ENCODE data around the gene WNK3.

DNA sequence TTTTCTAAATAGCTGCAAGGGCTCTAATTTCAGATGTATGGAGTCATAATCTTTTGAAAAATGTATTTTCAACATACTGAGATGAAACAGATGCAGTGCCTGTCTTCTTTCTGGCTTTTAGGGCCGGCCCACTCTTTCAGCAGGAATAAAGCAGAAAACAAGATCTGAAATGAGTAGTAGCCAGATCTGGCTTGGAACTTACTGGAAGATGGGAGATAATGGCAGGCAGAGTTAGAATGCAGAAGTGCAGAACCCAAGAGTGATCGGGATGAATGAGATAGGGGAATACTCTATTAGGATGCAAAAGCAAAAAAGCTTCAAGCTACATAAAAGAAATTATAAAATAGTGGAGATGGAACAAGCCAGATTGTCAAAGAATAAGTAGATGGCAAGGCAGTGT, 173.4 kb downstream of the WNK3 start:
- TF ChIP-seq, protein P1, sequence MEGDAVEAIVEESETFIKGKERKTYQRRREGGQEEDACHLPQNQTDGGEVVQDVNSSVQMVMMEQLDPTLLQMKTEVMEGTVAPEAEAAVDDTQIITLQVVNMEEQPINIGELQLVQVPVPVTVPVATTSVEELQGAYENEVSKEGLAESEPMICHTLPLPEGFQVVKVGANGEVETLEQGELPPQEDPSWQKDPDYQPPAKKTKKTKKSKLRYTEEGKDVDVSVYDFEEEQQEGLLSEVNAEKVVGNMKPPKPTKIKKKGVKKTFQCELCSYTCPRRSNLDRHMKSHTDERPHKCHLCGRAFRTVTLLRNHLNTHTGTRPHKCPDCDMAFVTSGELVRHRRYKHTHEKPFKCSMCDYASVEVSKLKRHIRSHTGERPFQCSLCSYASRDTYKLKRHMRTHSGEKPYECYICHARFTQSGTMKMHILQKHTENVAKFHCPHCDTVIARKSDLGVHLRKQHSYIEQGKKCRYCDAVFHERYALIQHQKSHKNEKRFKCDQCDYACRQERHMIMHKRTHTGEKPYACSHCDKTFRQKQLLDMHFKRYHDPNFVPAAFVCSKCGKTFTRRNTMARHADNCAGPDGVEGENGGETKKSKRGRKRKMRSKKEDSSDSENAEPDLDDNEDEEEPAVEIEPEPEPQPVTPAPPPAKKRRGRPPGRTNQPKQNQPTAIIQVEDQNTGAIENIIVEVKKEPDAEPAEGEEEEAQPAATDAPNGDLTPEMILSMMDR (conservative IDR thresholded peaks at IDR 0.05; ENCODE audit: low read depth, low read length): no peak
- TF ChIP-seq EZH2 (IDR thresholded peaks at IDR 0.05; ENCODE audit: low read length, unreplicated experiment): no peak

Measured in PC-3 (cell line).